Caco-2 (cell line): Measurements from ENCODE around the gene TIAM1. TPM values are rescaled to one million over a fixed set of nuclear protein-coding genes. Genes with fewer than 3 reads are reported as not detected.

Experiments
- BruUV-seq: library from RNA; stranded (reverse); fragments of 400-500 nt; replicated peaks from 2 replicates; lab custom pipeline; 2021; lab: Mats Ljungman, UMichigan
- CTCF ChIA-PET: fragments of 300-600 bp; sonication (Branson Sonifier 250); formaldehyde crosslinking; loops from one replicate; lab custom pipeline; 2022; ENCODE audit warnings: antibody characterized with exemption; lab: Charles Lee
- POLR2A ChIA-PET: fragments of 300-600 bp; sonication (Branson Sonifier 250); formaldehyde crosslinking; loops from one replicate; lab custom pipeline; 2022; ENCODE audit warnings: antibody characterized with exemption; lab: Charles Lee
- DNase-seq, 2 experiments: peaks; one replicate each; pipeline versions ENCODE4 v3.0.0 to v3.0.0-alpha.2; 2020 to 2022
- H3K27me3 ChIP-seq: replicated peaks from 2 replicates; pipeline ENCODE4 v1.6.0; 2011; ENCODE audit warnings: low read length; ENCODE audit not compliant: control insufficient read depth, insufficient read depth
- H3K36me3 ChIP-seq: 2 replicates; pipeline ENCODE4 v1.5.1; 2011; ENCODE audit warnings: low read length; ENCODE audit not compliant: control insufficient read depth, insufficient read depth
- H3K4me1 ChIP-seq: fragments of 250-450 bp; sonication (Bioruptor Pico); 2 replicates; pipeline ENCODE4 v1.5.1; 2020; ENCODE audit warnings: mild to moderate bottlenecking
- H3K4me3 ChIP-seq: 2 replicates; pipeline ENCODE4 v1.5.1; 2011; ENCODE audit warnings: low read depth, mild to moderate bottlenecking, control low read depth, low read length
- H3K9me3 ChIP-seq: fragments of 250-450 bp; sonication (Bioruptor Pico); 2 replicates; pipeline ENCODE4 v1.5.1; 2020; ENCODE audit warnings: mild to moderate bottlenecking, moderate library complexity
- H3K27ac Mint-ChIP-seq: one replicate; pipeline ENCODE4 v1.8.0; 2022; ENCODE audit warnings: mixed read lengths; ENCODE audit not compliant: unreplicated experiment
- H3K27me3 Mint-ChIP-seq: one replicate; pipeline ENCODE4 v1.8.0; 2022; ENCODE audit warnings: mixed read lengths; ENCODE audit not compliant: insufficient read depth, unreplicated experiment
- H3K36me3 Mint-ChIP-seq: one replicate; pipeline ENCODE4 v1.8.0; 2022; ENCODE audit warnings: mild to moderate bottlenecking, mixed read lengths; ENCODE audit not compliant: insufficient read depth, unreplicated experiment
- H3K4me1 Mint-ChIP-seq: one replicate; pipeline ENCODE4 v1.8.0; 2022; ENCODE audit warnings: low read depth, mixed read lengths; ENCODE audit not compliant: unreplicated experiment
- H3K4me3 Mint-ChIP-seq: one replicate; pipeline ENCODE4 v1.8.0; 2022; ENCODE audit warnings: mild to moderate bottlenecking, moderate library complexity, mixed read lengths; ENCODE audit not compliant: unreplicated experiment
- H3K9me3 Mint-ChIP-seq: one replicate; pipeline ENCODE4 v1.8.0; 2022; ENCODE audit warnings: mixed read lengths; ENCODE audit not compliant: unreplicated experiment
- intact Hi-C: fragments of 100-400 bp; cut with micrococcal nuclease; formaldehyde crosslinking; loops from one replicate; pipeline ENCODE4 v1.10.0; 2022; ENCODE audit not compliant: unreplicated experiment
- total RNA-seq: library from RNA; stranded (reverse); gene quantifications from 2 replicates; pipeline ENCODE4 v1.2.3, GENCODE V29; 2022
- TF ChIP-seq, protein P1 (sequence below), 2 experiments: fragments of 200-600 bp in 1 of 2; IDR thresholded peaks; 1 replicate in 1 of 2; 2 replicates in 1 of 2; pipeline versions ENCODE4 v1.5.1 to v1.8.0; 2011 to 2022; ENCODE audit warnings: antibody characterized with exemption in 1 of 2, control low read depth in 1 of 2, inconsistent platforms in 1 of 2, low read depth in 1 of 2, low read length in 1 of 2, mild to moderate bottlenecking in 1 of 2, moderate library complexity in 1 of 2; ENCODE audit not compliant: insufficient read depth in 1 of 2, severe bottlenecking in 1 of 2, unreplicated experiment in 1 of 2

The TIAM1 gene
- total RNA-seq, 1 experiment from 2014 or later = 5.2 TPM

- H3K36me3 ChIP-seq = no peaks in the 10 kb centered on the region
- Mint-ChIP-seq H3K27ac (no peak overlapping the region), H3K4me1 (peaks cover 12% of the 10 kb centered on the region), H3K4me3 (no peak overlapping the region), H3K27me3 (no peaks in the 10 kb centered on the region), H3K36me3 (peaks cover 6% of the 10 kb centered on the region), H3K9me3 (no peaks in the 10 kb centered on the region)
- CTCF ChIA-PET = no interaction called here
- POLR2A ChIA-PET = no interaction called here
- no peak for DNase-seq
- no peaks in the 10 kb centered on the region for H3K9me3 ChIP-seq
- no TSS peak for BruUV-seq
- TF ChIP-seq, protein P1, sequence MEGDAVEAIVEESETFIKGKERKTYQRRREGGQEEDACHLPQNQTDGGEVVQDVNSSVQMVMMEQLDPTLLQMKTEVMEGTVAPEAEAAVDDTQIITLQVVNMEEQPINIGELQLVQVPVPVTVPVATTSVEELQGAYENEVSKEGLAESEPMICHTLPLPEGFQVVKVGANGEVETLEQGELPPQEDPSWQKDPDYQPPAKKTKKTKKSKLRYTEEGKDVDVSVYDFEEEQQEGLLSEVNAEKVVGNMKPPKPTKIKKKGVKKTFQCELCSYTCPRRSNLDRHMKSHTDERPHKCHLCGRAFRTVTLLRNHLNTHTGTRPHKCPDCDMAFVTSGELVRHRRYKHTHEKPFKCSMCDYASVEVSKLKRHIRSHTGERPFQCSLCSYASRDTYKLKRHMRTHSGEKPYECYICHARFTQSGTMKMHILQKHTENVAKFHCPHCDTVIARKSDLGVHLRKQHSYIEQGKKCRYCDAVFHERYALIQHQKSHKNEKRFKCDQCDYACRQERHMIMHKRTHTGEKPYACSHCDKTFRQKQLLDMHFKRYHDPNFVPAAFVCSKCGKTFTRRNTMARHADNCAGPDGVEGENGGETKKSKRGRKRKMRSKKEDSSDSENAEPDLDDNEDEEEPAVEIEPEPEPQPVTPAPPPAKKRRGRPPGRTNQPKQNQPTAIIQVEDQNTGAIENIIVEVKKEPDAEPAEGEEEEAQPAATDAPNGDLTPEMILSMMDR (IDR thresholded peaks at IDR 0.05; ENCODE audit: insufficient read depth in 1 of 2, low read depth in 1 of 2, low read length in 1 of 2, severe bottlenecking in 1 of 2, unreplicated experiment in 1 of 2) = no peak
- intact Hi-C loops = no loop called here
- H3K4me1 ChIP-seq = peaks cover 12% of the 10 kb centered on the region
- no peaks in the 10 kb centered on the region for H3K27me3 ChIP-seq
- H3K4me3 ChIP-seq = no peak overlapping the region
Measured at GRCh38 chr21:31135531-31136184, 208.4 kb downstream of the TIAM1 start.

GRCh38 chr21:31133243-31133830 is 210.7 kb downstream of the TIAM1 start:
- Mint-ChIP-seq H3K27me3 (no peaks in the 10 kb centered on the region), H3K27ac (no peak overlapping the region), H3K4me1 (no peaks in the 10 kb centered on the region), H3K36me3 (peaks cover 6% of the 10 kb centered on the region), H3K4me3 (no peak overlapping the region), H3K9me3 (no peaks in the 10 kb centered on the region)
- intact Hi-C loops = no loop called here
- CTCF ChIA-PET = no interaction called here
- H3K4me1 ChIP-seq = no peaks in the 10 kb centered on the region
- H3K27me3 ChIP-seq = no peaks in the 10 kb centered on the region
- TF ChIP-seq, protein P1 (IDR thresholded peaks at IDR 0.05; ENCODE audit: insufficient read depth in 1 of 2, low read depth in 1 of 2, low read length in 1 of 2, severe bottlenecking in 1 of 2, unreplicated experiment in 1 of 2) = no peak
- BruUV-seq = no TSS peak
- DNase-seq = no peak
- no peaks in the 10 kb centered on the region for H3K9me3 ChIP-seq
- no peaks in the 10 kb centered on the region for H3K36me3 ChIP-seq
- POLR2A ChIA-PET = no interaction called here
- H3K4me3 ChIP-seq = no peak overlapping the region

DNA sequence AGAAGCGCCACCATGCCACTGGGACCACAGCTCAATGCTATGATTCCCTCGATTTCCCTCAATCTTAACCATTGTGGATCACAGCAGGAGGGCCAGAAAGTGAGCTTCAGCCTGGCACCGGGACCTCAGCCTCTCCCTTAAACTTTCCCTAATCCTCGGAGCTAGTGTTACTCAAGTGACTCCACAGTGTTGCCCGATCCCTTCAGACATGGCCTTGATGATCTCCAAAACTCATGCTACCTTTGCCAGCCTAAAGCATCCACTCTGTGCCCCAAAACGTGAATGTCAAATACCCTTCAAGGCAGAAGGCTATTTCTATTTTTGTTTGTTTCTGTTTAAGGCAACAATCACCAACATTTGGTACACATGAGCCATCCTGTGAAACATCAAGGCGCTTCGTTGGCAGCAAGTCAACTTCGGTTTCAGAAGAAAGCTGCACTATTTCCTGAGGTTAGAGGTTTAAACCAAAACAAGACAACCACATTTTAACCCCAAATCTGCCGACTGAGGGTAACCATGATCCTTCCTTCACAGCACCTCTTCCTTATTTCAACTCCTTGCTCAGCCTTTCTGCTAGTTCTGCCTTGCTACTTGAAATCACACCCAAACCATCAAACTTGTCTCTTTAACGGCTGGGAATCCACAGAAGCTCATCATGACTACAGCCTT is 211.4 kb downstream of the TIAM1 start:
- H3K9me3 ChIP-seq = no peaks in the 10 kb centered on the region
- H3K4me3 ChIP-seq = no peak overlapping the region
- H3K27me3 Mint-ChIP-seq = no peaks in the 10 kb centered on the region
- H3K4me1 Mint-ChIP-seq = no peaks in the 10 kb centered on the region
- intact Hi-C loops = no loop called here
- H3K4me1 ChIP-seq = no peaks in the 10 kb centered on the region
- H3K36me3 Mint-ChIP-seq = peaks cover 6% of the 10 kb centered on the region
- POLR2A ChIA-PET = no interaction called here
- no TSS peak for BruUV-seq
- H3K4me3 Mint-ChIP-seq = no peak overlapping the region
- no peaks in the 10 kb centered on the region for H3K36me3 ChIP-seq
- no peak overlapping the region for H3K27ac Mint-ChIP-seq
- no peaks in the 10 kb centered on the region for H3K27me3 ChIP-seq
- CTCF ChIA-PET = no interaction called here
- H3K9me3 Mint-ChIP-seq = no peaks in the 10 kb centered on the region
- DNase-seq = no peak
- TF ChIP-seq, protein P1 (IDR thresholded peaks at IDR 0.05; ENCODE audit: insufficient read depth in 1 of 2, low read depth in 1 of 2, low read length in 1 of 2, severe bottlenecking in 1 of 2, unreplicated experiment in 1 of 2) = no peak
